Suprapubic skin (tissue), 4 donors: ENCODE results near the gene MATCAP1. TPM values are rescaled to one million over a fixed set of nuclear protein-coding genes. Genes with fewer than 3 reads are reported as not detected.

Source experiments
- DNase-seq, 2 donors: peaks; one replicate each; pipeline ENCODE4 v3.0.0-alpha.2; 2019; ENCODE audit warnings: low spot score in 2 of 2
- H3K27ac ChIP-seq: fragments of 200-600 bp; sonication (generic); one replicate; pipeline ENCODE4 v1.5.1; 2019
- H3K27me3 ChIP-seq: fragments of 200-600 bp; sonication (generic); one replicate; pipeline ENCODE4 v1.5.1; 2019
- H3K36me3 ChIP-seq: fragments of 200-600 bp; sonication (generic); one replicate; pipeline ENCODE4 v1.5.1; 2019
- H3K4me1 ChIP-seq: fragments of 200-600 bp; sonication (generic); one replicate; pipeline ENCODE4 v1.5.1; 2019
- H3K4me3 ChIP-seq: fragments of 200-600 bp; sonication (generic); one replicate; pipeline ENCODE4 v1.5.1; 2019; ENCODE audit warnings: mild to moderate bottlenecking
- H3K9me3 ChIP-seq: fragments of 200-600 bp; sonication (generic); one replicate; pipeline ENCODE4 v1.5.1; 2019
- CTCF ChIP-seq, 2 donors: fragments of 200-600 bp in 1 of 2; fragments of 450-650 bp in 1 of 2; sonication (generic) in 1 of 2; IDR thresholded peaks; one replicate each; pipeline ENCODE4 v1.5.1; 2016 to 2019; ENCODE audit warnings: antibody characterized with exemption in 2 of 2, mild to moderate bottlenecking in 1 of 2, moderate library complexity in 1 of 2
- EP300 ChIP-seq: sonication (generic); formaldehyde crosslinking; IDR thresholded peaks from one replicate; pipeline ENCODE4 v1.6.1; 2017; ENCODE audit warnings: antibody characterized with exemption
- POLR2A ChIP-seq, 2 donors: fragments of 450-650 bp; IDR thresholded peaks; one replicate each; pipeline ENCODE4 v1.6.1; 2017; ENCODE audit warnings: antibody characterized with exemption in 2 of 2, mild to moderate bottlenecking in 2 of 2, moderate library complexity in 2 of 2
- POLR2AphosphoS5 ChIP-seq, 3 donors: sonication (generic); formaldehyde crosslinking; IDR thresholded peaks; one replicate each; pipeline ENCODE4 v1.6.1; 2017; ENCODE audit warnings: antibody characterized with exemption in 3 of 3
- WGBS: methylation state at CpG from one replicate; pipeline ENCODE4 v1.1.5; 2018; 5-methylcytosine and 5-hydroxymethylcytosine counted together
- total RNA-seq, 4 donors: library from RNA; depleted of rRNA; stranded (reverse); fragments of >200 nt; gene quantifications; one replicate each; pipeline ENCODE4 v1.1.0, GENCODE V29; 2016

Gene MATCAP1
- total RNA-seq, 4 donors from 2014 or later, result 14.2 to 30.0 (median 17.3) TPM

GRCh38 chr16:67173808-67174705 lies 9.7 kb downstream of the MATCAP1 start:
- TF ChIP-seq EP300 (peak; percentile 19), POLR2AphosphoS5 (IDR thresholded peaks at IDR 0.05) (peak in 2 of 3 donors; percentile 25 to 50), CTCF (IDR thresholded peaks at IDR 0.05) (peak; percentile 4 to 48), POLR2A (IDR thresholded peaks at IDR 0.05) (no peak)
- WGBS, result 2% methylated on average over 42 of the region's 71 CpGs
- peak in 1 of 2 donors; percentile 91 for DNase-seq

GRCh38 chr16:67173323-67173722 lies 10.4 kb downstream of the MATCAP1 start:
- Histone ChIP-seq H3K27ac (peak overlapping the region; percentile 91), H3K36me3 (no peaks in the 10 kb centered on the region), H3K4me3 (peak overlapping the region; percentile 60), H3K27me3 (no peaks in the 10 kb centered on the region), H3K4me1 (peaks cover 76% of the 10 kb centered on the region), H3K9me3 (no peaks in the 10 kb centered on the region)
- no peak for DNase-seq
- TF ChIP-seq POLR2A (IDR thresholded peaks at IDR 0.05) (no peak), EP300 (no peak), CTCF (IDR thresholded peaks at IDR 0.05) (no peak), POLR2AphosphoS5 (IDR thresholded peaks at IDR 0.05) (no peak)
- 94% methylated on average over 1 of the region's 1 CpG for WGBS

More at GRCh38 chr16:67173808-67174705, 9.7 kb downstream of the MATCAP1 start:
- Histone ChIP-seq H3K27me3 (no peaks in the 10 kb centered on the region), H3K4me3 (peak overlapping the region; percentile 60), H3K4me1 (peaks cover 79% of the 10 kb centered on the region), H3K36me3 (no peaks in the 10 kb centered on the region), H3K27ac (peak overlapping the region; percentile 91), H3K9me3 (no peaks in the 10 kb centered on the region)

- WGBS, result 30% methylated on average over 14 of the region's 14 CpGs
- no peaks in the 10 kb centered on the region for H3K9me3 ChIP-seq
- peak overlapping the region; percentile 56 for H3K4me3 ChIP-seq
- peak overlapping the region; percentile 94 for H3K27ac ChIP-seq
- TF ChIP-seq POLR2A (IDR thresholded peaks at IDR 0.05) (no peak), EP300 (no peak), CTCF (IDR thresholded peaks at IDR 0.05) (no peak), POLR2AphosphoS5 (IDR thresholded peaks at IDR 0.05) (no peak)
- H3K27me3 ChIP-seq, result no peaks in the 10 kb centered on the region
- H3K36me3 ChIP-seq, result peaks cover 15% of the 10 kb centered on the region
- peaks cover 66% of the 10 kb centered on the region for H3K4me1 ChIP-seq
- no peak for DNase-seq
Measured at GRCh38 chr16:67170949-67171649, 12.7 kb downstream of the MATCAP1 start.

DNA sequence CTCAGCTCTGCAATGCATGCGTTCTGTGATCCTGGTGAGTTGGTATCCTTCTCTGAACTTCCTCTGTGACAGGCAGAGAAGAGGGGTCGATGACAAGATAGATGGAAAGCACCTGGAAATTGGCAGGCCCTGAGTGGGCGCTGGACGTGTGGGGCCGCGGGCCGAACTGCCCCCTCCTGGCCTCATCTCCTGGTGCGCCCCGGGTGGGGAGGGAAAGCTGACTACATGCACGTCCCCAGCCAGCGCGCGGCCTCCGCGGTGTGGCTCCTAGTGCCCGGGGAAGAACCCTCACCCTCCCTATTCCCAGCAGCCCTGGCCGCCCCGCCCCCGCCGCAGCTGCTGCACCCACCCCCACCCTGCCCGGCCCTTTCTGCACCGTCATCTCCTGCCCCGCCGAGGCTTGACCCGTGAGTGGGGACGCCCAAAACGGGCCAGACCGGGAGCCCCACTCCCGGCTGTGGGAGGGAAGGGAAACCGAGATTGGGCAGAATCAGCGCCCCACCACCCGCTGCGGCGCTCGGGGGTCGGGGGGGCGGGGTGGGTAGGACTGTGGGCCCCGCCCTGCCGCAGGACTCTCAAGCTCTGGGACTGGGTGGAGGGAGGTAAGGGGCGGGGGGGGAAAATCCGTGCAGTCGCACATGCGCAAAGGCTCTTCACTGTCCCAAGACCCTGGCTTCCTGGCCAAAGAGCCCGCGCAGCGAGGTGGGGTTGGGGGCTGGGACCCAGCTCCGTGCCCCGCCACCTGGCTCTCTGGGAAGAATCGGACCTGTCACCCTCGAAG lies 13.4 kb downstream of the MATCAP1 start, which contains the start of gene NOL3:
NOL3 (plus strand) TSS at position 371 of the 781 bp plus-strand sequence.
- no peaks in the 10 kb centered on the region for H3K9me3 ChIP-seq
- H3K27me3 ChIP-seq, result no peaks in the 10 kb centered on the region
- H3K4me3 ChIP-seq, result peak within 1 kb of the TSS; percentile 56
- peaks cover 15% of the 10 kb centered on the region for H3K36me3 ChIP-seq
- H3K27ac ChIP-seq, result peak within 1 kb of the TSS; percentile 94
- peaks cover 73% of the 10 kb centered on the region for H3K4me1 ChIP-seq
- TF ChIP-seq EP300 (no peak), CTCF (IDR thresholded peaks at IDR 0.05) (no peak), POLR2A (IDR thresholded peaks at IDR 0.05) (no peak), POLR2AphosphoS5 (IDR thresholded peaks at IDR 0.05) (no peak)
- peak in 1 of 2 donors; percentile 90 for DNase-seq
- WGBS, result 0% methylated on average over 6 of the region's 50 CpGs
